HG02885 (cell line): ENCODE measurements around the gene SLC6A12.

Experiments used
- ATAC-seq: cut with Tn5 transposase; IDR thresholded peaks from one replicate; pipeline ENCODE4 v1.9.1; 2021; ENCODE audit warnings: mild to moderate bottlenecking; ENCODE audit not compliant: unreplicated experiment, poor library complexity

SLC6A12 gene

GRCh38 chr12:148676-149416 is 65.1 kb downstream of the SLC6A12 start:
- no peak for ATAC-seq

- no peak for ATAC-seq
Measured at GRCh38 chr12:147242-147641, 66.7 kb downstream of the SLC6A12 start.

GRCh38 chr12:145369-145960 is 68.5 kb downstream of the SLC6A12 start:
- ATAC-seq = no peak

GRCh38 chr12:144650-145284 is 69.2 kb downstream of the SLC6A12 start:
- no peak for ATAC-seq

GRCh38 chr12:143964-144649 is 69.8 kb downstream of the SLC6A12 start:
- ATAC-seq = no peak

GRCh38 chr12:140162-140561 is 73.8 kb downstream of the SLC6A12 start:
- no peak for ATAC-seq
